Endothelial cell (in vitro differentiated cells): Measurements from ENCODE around the gene TNN. TPM values are rescaled to one million over a fixed set of nuclear protein-coding genes. Genes with fewer than 3 reads are reported as not detected.

Experiments
- DNase-seq: peaks from one replicate; pipeline ENCODE4 v3.0.0; 2021; ENCODE audit warnings: low spot score
- H3K27ac Mint-ChIP-seq: one replicate; pipeline ENCODE4 v1.8.0; 2021; ENCODE audit warnings: mixed read lengths, inconsistent platforms; ENCODE audit not compliant: unreplicated experiment
- H3K27me3 Mint-ChIP-seq: one replicate; pipeline ENCODE4 v1.8.0; 2021; ENCODE audit warnings: mild to moderate bottlenecking, moderate library complexity, mixed read lengths, inconsistent platforms; ENCODE audit not compliant: unreplicated experiment
- H3K36me3 Mint-ChIP-seq: one replicate; pipeline ENCODE4 v1.8.0; 2021; ENCODE audit warnings: mild to moderate bottlenecking, low read depth, mixed read lengths, inconsistent platforms; ENCODE audit not compliant: unreplicated experiment
- H3K4me1 Mint-ChIP-seq: one replicate; pipeline ENCODE4 v1.8.0; 2021; ENCODE audit warnings: mild to moderate bottlenecking, mixed read lengths, inconsistent platforms; ENCODE audit not compliant: unreplicated experiment
- H3K4me3 Mint-ChIP-seq: one replicate; pipeline ENCODE4 v1.8.0; 2021; ENCODE audit warnings: mild to moderate bottlenecking, mixed read lengths, inconsistent platforms; ENCODE audit not compliant: unreplicated experiment
- H3K9me3 Mint-ChIP-seq: one replicate; pipeline ENCODE4 v1.8.0; 2021; ENCODE audit warnings: mixed read lengths, inconsistent platforms; ENCODE audit not compliant: unreplicated experiment
- CTCF ChIP-seq: fragments of 200-600 bp; sonication (generic); IDR thresholded peaks from one replicate; pipeline ENCODE4 v1.5.0; 2021; ENCODE audit warnings: antibody characterized with exemption; ENCODE audit not compliant: unreplicated experiment
- total RNA-seq: library from RNA; stranded (reverse); fragmentation: NEBNext Ultra II Directional; extraction: Animal tissue kit (Norgen Biotek cat#: 25700); gene quantifications from one replicate; pipeline ENCODE4 v1.2.1, GENCODE V29; 2021; ENCODE audit not compliant: unreplicated experiment

The TNN gene
- total RNA-seq, 1 donor from 2014 or later = 4.1 TPM

- Mint-ChIP-seq H3K36me3 (peaks cover 4% of the 10 kb centered on the region), H3K27me3 (peaks cover 6% of the 10 kb centered on the region), H3K4me1 (peaks cover 44% of the 10 kb centered on the region), H3K9me3 (no peaks in the 10 kb centered on the region), H3K4me3 (no peak overlapping the region), H3K27ac (peak overlapping the region; percentile 2)
- no peak for TF ChIP-seq CTCF
- DNase-seq = no peak
Measured at GRCh38 chr1:175129644-175129996, 62.0 kb downstream of the TNN start.

- peaks cover 6% of the 10 kb centered on the region for H3K27me3 Mint-ChIP-seq
- H3K4me1 Mint-ChIP-seq = peaks cover 40% of the 10 kb centered on the region
- H3K27ac Mint-ChIP-seq = peak overlapping the region; percentile 68
- no peak for TF ChIP-seq CTCF
- peaks cover 4% of the 10 kb centered on the region for H3K36me3 Mint-ChIP-seq
- DNase-seq = peak; percentile 17
- no peak overlapping the region for H3K4me3 Mint-ChIP-seq
- H3K9me3 Mint-ChIP-seq = no peaks in the 10 kb centered on the region
Measured at GRCh38 chr1:175129997-175130648, 62.5 kb downstream of the TNN start.

- Mint-ChIP-seq H3K27ac (peak overlapping the region; percentile 68), H3K36me3 (peaks cover 4% of the 10 kb centered on the region), H3K9me3 (no peaks in the 10 kb centered on the region), H3K4me3 (no peak overlapping the region), H3K27me3 (peaks cover 6% of the 10 kb centered on the region), H3K4me1 (peaks cover 40% of the 10 kb centered on the region)
- TF ChIP-seq CTCF = no peak
- no peak for DNase-seq
Measured at GRCh38 chr1:175130649-175131045, 63.0 kb downstream of the TNN start.

- no peak for DNase-seq
- Mint-ChIP-seq H3K36me3 (peaks cover 4% of the 10 kb centered on the region), H3K4me1 (peaks cover 40% of the 10 kb centered on the region), H3K4me3 (no peak overlapping the region), H3K27ac (peak overlapping the region; percentile 62), H3K27me3 (peaks cover 6% of the 10 kb centered on the region), H3K9me3 (no peaks in the 10 kb centered on the region)
- no peak for TF ChIP-seq CTCF
Measured at GRCh38 chr1:175131095-175131494, 63.5 kb downstream of the TNN start.

GRCh38 chr1:175132436-175132835 is 64.8 kb downstream of the TNN start:
- H3K27ac Mint-ChIP-seq = no peak overlapping the region

More at GRCh38 chr1:175132436-175132835, 64.8 kb downstream of the TNN start:
- no peak overlapping the region for H3K4me3 Mint-ChIP-seq
- no peak for TF ChIP-seq CTCF
- no peak for DNase-seq
- peaks cover 8% of the 10 kb centered on the region for H3K27me3 Mint-ChIP-seq
- H3K4me1 Mint-ChIP-seq = peaks cover 34% of the 10 kb centered on the region
- H3K36me3 Mint-ChIP-seq = peaks cover 4% of the 10 kb centered on the region
- H3K9me3 Mint-ChIP-seq = no peaks in the 10 kb centered on the region
